ENCODE data around the gene ALPI. TPM values are rescaled to one million over a fixed set of nuclear protein-coding genes. Genes with fewer than 3 reads are reported as not detected.

ALPI gene
- total and polyA plus RNA-seq, 12 donors = not detected

DNA sequence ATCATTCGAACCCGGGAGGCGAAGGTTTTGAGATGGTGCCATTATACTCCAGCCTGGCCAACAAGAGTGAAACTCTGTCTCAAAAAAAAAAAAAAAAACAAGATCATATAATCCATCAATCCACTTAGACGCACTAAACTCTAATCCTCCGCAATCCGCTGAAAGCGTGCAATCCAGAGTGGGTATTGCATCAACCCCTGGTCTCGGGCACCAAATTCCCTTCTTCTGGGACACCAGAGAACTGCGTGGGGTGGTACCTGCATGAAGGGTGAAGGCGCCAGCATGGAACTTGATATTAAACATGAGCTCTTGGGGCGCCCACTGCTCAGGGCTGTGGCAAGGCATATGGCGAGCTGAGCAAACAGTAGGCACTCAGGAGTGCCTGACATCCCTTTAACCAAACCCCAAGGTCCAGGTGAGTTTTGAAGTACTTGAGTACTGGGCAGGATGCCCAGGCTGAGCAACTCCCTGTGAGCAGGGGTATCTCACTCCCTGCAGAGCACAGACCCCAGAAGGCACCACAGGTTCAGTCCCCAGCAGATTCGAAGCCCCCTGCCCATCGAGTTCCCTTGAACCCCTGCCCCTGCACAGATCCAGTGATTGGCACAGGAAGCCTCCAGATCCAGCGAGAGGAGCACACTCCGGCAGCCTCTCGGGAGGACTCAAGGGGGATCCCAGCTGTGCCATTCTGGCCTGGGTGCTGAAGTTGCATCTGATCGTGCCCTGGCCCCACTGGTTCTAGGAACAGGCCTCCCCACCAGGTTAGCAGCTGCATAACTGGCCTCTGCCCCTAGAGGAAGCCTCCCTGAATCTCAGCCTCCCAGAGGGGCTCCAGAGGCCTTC lies 8.0 kb downstream of the ALPI start:
- no peaks in the 10 kb centered on the region for H3K36me3 ChIP-seq (replicated peaks in 1 of 2)
- no peaks in the 10 kb centered on the region for H3K4me1 ChIP-seq (replicated peaks in 1 of 2)
- intact Hi-C loops (cut with DNase I) = no loop called here
- 86 to 91% (median 89%) methylated on average over 11 to 18 of the region's 18 CpGs for WGBS, 4 donors
- H3K27me3 ChIP-seq = peaks cover 5% of the 10 kb centered on the region
- TF ChIP-seq, protein P1, sequence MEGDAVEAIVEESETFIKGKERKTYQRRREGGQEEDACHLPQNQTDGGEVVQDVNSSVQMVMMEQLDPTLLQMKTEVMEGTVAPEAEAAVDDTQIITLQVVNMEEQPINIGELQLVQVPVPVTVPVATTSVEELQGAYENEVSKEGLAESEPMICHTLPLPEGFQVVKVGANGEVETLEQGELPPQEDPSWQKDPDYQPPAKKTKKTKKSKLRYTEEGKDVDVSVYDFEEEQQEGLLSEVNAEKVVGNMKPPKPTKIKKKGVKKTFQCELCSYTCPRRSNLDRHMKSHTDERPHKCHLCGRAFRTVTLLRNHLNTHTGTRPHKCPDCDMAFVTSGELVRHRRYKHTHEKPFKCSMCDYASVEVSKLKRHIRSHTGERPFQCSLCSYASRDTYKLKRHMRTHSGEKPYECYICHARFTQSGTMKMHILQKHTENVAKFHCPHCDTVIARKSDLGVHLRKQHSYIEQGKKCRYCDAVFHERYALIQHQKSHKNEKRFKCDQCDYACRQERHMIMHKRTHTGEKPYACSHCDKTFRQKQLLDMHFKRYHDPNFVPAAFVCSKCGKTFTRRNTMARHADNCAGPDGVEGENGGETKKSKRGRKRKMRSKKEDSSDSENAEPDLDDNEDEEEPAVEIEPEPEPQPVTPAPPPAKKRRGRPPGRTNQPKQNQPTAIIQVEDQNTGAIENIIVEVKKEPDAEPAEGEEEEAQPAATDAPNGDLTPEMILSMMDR (IDR thresholded peaks at IDR 0.05) = no peak
- no peak for TF ChIP-seq POLR2A (IDR thresholded peaks at IDR 0.05)
- H3K4me3 ChIP-seq = no peak overlapping the region
- DNase-seq = peak in 1 of 7 donors; percentile 9
- no peak overlapping the region for H3K27ac ChIP-seq
- no peaks in the 10 kb centered on the region for H3K9me3 ChIP-seq (replicated peaks in 1 of 3)

DNA sequence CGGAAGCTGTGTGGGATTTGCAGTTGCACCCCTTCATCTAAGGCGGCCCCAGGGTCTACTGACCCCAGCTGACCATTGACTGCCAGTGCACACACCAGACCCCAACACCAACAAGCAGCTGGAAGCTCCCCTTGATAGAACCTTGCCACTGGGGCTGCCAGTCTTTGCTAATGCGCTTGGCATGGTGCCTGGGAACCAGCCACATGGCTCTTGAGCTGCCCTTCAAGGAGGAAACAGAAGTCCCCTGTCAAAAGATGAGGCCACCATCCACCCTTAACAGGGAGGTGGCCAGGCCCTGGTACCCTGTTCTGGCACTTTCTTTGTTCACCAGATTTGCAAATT lies 8.6 kb downstream of the ALPI start:
- TF ChIP-seq POLR2A (IDR thresholded peaks at IDR 0.05) = no peak
- TF ChIP-seq, protein P1 (IDR thresholded peaks at IDR 0.05) = no peak
- intact Hi-C loops (cut with DNase I) = no loop called here
- peak in 1 of 7 donors; percentile 5 for DNase-seq
- no peaks in the 10 kb centered on the region for H3K36me3 ChIP-seq (replicated peaks in 1 of 2)
- WGBS, 4 donors = 73 to 92% (median 85%) methylated on average over 2 to 3 of the region's 3 CpGs
- no peak overlapping the region for H3K4me3 ChIP-seq
- H3K27ac ChIP-seq = no peak overlapping the region
- H3K4me1 ChIP-seq (replicated peaks in 1 of 2) = no peaks in the 10 kb centered on the region
- H3K9me3 ChIP-seq (replicated peaks in 1 of 3) = no peaks in the 10 kb centered on the region
- peaks cover 1% of the 10 kb centered on the region for H3K27me3 ChIP-seq

DNA sequence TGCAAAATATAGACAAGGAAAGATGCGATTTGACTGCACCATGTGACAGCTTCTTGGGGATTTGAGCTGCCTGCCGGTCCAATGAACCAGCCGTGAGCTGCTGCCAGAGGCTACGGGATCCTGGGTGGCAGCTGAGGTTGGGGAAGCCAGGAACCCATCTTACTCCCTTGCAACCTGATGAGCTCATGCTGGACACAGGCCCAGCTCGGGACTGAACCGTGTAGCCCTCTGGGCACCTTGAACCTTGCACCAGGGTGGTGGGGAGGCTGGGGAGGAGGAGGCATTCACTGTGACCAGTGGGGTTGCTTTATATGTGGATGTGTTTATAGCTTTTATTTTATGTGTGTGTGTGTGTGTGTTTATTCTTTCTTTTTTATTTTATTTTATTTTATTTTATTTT lies 9.1 kb downstream of the ALPI start:
- WGBS, 4 donors = 72 to 79% (median 75%) methylated on average over 6 of the region's 6 CpGs
- Histone ChIP-seq H3K4me1 (replicated peaks in 1 of 2) (no peaks in the 10 kb centered on the region), H3K27me3 (no peaks in the 10 kb centered on the region), H3K9me3 (replicated peaks in 1 of 3) (no peaks in the 10 kb centered on the region), H3K27ac (no peak overlapping the region), H3K4me3 (no peak overlapping the region), H3K36me3 (replicated peaks in 1 of 2) (no peaks in the 10 kb centered on the region)
- TF ChIP-seq POLR2A (IDR thresholded peaks at IDR 0.05) = no peak
- TF ChIP-seq, protein P1 (IDR thresholded peaks at IDR 0.05) = no peak
- DNase-seq = no peak
- intact Hi-C loops (cut with DNase I) = no loop called here

DNA sequence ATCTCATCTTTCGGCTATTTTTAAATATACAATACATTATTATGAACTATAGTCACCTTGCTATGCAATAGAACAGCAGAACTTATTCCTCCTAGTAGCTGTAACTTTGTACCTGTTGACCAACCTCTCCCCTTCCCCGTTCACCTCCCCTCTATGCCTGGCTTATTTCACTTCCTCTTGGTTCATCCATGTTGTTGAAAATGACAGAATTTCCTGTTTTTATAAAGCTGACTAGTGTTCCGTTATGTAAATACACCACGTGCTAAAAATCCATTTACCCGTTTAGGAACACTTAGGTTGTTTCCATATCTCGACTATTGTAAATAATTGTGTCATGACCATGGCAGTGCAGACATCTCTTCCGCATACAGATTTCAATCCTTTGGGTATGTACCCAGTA lies 10.3 kb downstream of the ALPI start:
- Histone ChIP-seq H3K4me1 (replicated peaks in 1 of 2) (no peaks in the 10 kb centered on the region), H3K27me3 (no peaks in the 10 kb centered on the region), H3K4me3 (no peak overlapping the region), H3K36me3 (replicated peaks in 1 of 2) (no peaks in the 10 kb centered on the region), H3K9me3 (replicated peaks in 1 of 3) (no peaks in the 10 kb centered on the region), H3K27ac (no peak overlapping the region)
- no peak for TF ChIP-seq POLR2A (IDR thresholded peaks at IDR 0.05)
- TF ChIP-seq, protein P1 (IDR thresholded peaks at IDR 0.05) = no peak
- WGBS, 4 donors = 73 to 74% (median 73%) methylated on average over 7 of the region's 7 CpGs
- no peak for DNase-seq
- intact Hi-C loops (cut with DNase I) = no loop called here
